Measurements from ENCODE around the gene SLC22A23.
"Not testable (repeated sequence)": the region's sequence is repeated elsewhere in the genome, so short reads cannot be mapped to it uniquely, and the experiment has no call there.

Gene SLC22A23

GRCh38 chr6:3403238-3404173, 53.3 kb downstream of the SLC22A23 start:
- no peak for DNase-seq

- DNase-seq, result no peak
Observed at GRCh38 chr6:3402310-3403237, 54.3 kb downstream of the SLC22A23 start.

- DNase-seq, result no peak
Observed at GRCh38 chr6:3400162-3400561, 56.7 kb downstream of the SLC22A23 start.

- no peak for DNase-seq
Observed at GRCh38 chr6:3398755-3399696, 57.8 kb downstream of the SLC22A23 start.

- DNase-seq, result no peak
Observed at GRCh38 chr6:3398165-3398562, 58.7 kb downstream of the SLC22A23 start.

GRCh38 chr6:3397229-3398164, 59.4 kb downstream of the SLC22A23 start:
- no peak for DNase-seq

GRCh38 chr6:3396503-3397180, 60.2 kb downstream of the SLC22A23 start:
- DNase-seq, result no peak

GRCh38 chr6:3394671-3395070, 62.2 kb downstream of the SLC22A23 start:
- no peak for DNase-seq

GRCh38 chr6:3393836-3394202, 63.0 kb downstream of the SLC22A23 start:
- DNase-seq, result no peak

- no peak for DNase-seq
Observed at GRCh38 chr6:3392930-3393835, 63.7 kb downstream of the SLC22A23 start.

- no peak for DNase-seq
Observed at GRCh38 chr6:3391902-3392458, 64.9 kb downstream of the SLC22A23 start.

- DNase-seq, result no peak
Observed at GRCh38 chr6:3390698-3391097, 66.2 kb downstream of the SLC22A23 start.

GRCh38 chr6:3389390-3390167, 67.3 kb downstream of the SLC22A23 start:
- DNase-seq, result no peak

GRCh38 chr6:3388786-3389185, 68.1 kb downstream of the SLC22A23 start:
- no peak for DNase-seq

- no peak for DNase-seq
Observed at GRCh38 chr6:3386374-3386857, 70.4 kb downstream of the SLC22A23 start.

GRCh38 chr6:3385660-3386151, 71.1 kb downstream of the SLC22A23 start:
- DNase-seq, result no peak

- DNase-seq, result not testable (repeated sequence)
Observed at GRCh38 chr6:3385181-3385580, 71.7 kb downstream of the SLC22A23 start.

Measured in NCI-H1694 treated with DMSO at 0.1 percent for 48 hours (cell line).